Measurements from ENCODE around the gene SYNE2. TPM values are rescaled to one million over a fixed set of nuclear protein-coding genes. Genes with fewer than 3 reads are reported as not detected.
"Not testable (repeated sequence)": the region's sequence is repeated elsewhere in the genome, so short reads cannot be mapped to it uniquely, and the experiment has no call there.

The SYNE2 gene
- total RNA-seq, 1 experiment from 2014 or later: 25.9 TPM

DNA sequence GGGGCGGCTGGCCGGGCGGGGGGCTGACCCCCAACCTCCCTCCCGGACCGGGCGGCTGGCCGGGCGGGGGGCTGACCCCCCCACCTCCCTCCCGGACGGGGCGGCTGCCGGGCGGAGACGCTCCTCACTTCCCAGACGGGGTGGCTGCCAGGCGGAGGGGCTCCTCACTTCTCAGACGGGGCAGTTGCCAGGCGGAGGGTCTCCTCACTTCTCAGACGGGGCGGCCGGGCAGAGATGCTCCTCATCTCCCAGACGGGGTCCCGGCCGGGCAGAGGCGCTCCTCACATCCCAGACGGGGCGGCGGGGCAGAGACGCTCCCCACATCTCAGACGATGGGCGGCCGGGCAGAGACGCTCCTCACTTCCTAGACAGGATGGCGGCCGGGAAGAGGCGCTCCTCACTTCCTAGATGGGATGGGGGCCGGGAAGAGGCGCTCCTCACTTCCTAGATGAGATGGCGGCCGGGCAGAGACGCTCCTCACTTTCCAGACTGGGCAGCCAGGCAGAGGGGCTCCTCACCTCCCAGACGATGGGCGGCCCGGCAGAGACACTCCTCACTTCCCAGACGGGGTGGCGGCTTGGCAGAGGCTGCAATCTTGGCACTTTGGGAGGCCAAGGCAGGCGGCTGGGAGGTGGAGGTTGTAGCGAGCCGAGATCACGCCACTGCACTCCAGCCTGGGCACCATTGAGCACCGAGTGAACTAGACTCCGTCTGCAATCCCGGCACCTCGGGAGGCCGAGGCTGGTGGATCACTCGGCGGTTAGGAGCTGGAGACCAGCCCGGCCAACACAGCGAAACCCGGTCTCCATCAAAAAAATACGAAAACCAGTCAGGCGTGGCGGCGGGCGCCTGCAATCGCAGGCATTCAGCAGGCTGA is 185.3 kb downstream of the SYNE2 start:
- H3K79me2 ChIP-seq (ENCODE audit: low read length); H3K27ac ChIP-seq (ENCODE audit: low read length); DNase-seq; H3K9ac ChIP-seq (ENCODE audit: low read length); H3K9me2 ChIP-seq (replicated peaks; ENCODE audit: insufficient read depth, low read length); H3K27me3 ChIP-seq (ENCODE audit: low read length); H3K4me2 ChIP-seq (ENCODE audit: low read depth, low read length, poor library complexity, severe bottlenecking); H3K4me1 ChIP-seq (ENCODE audit: low read length); H3K4me3 ChIP-seq (ENCODE audit: low read length); H3K9me3 ChIP-seq (ENCODE audit: low read length); H3K36me3 ChIP-seq (ENCODE audit: insufficient read depth, low read length); H2AFZ ChIP-seq (ENCODE audit: low read length); H4K20me1 ChIP-seq (ENCODE audit: insufficient read depth, low read depth, low read length): not testable (repeated sequence)

DNA sequence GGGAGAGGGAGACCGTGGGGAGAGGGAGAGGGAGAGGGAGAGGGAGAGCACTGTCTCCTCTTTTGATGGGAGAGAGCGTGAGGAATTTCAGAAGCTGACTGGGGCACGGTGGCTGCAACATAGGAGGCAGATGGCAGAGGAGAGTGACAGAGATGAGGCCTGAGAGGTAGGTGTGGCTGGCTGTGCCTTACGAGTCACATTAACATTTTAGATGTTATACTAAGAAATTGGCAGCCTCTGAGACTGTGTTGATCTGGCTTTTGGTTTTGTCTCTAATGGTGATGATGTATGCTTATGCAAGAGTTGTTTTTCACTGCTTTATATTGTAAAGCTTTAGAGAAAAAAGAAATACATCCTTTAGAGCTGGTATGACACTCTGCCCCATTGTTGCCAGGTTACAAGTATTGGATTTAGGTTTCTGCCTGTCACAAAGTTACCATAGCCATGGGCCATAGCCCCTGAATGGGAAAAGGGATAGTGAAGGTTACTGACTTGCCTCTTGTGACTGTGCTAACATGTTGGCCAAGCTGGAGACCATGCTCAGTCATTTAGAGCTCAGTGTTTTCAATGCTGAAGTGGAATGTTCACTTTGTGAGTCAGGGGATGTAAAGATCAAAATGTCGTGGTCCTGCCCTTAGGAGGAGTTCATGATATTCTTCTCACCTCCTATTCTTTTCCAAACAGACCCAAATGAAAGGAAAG is 186.2 kb downstream of the SYNE2 start:
- H2AFZ ChIP-seq (ENCODE audit: low read length): no peak overlapping the region
- no peaks in the 10 kb centered on the region for H3K4me1 ChIP-seq (ENCODE audit: low read length)
- no peaks in the 10 kb centered on the region for H3K79me2 ChIP-seq (ENCODE audit: low read length)
- no peaks in the 10 kb centered on the region for H4K20me1 ChIP-seq (ENCODE audit: insufficient read depth, low read depth, low read length)
- no peaks in the 10 kb centered on the region for H3K9me3 ChIP-seq (ENCODE audit: low read length)
- H3K4me2 ChIP-seq (ENCODE audit: low read depth, low read length, poor library complexity, severe bottlenecking): no peak overlapping the region
- no peaks in the 10 kb centered on the region for H3K36me3 ChIP-seq (ENCODE audit: insufficient read depth, low read length)
- H3K27ac ChIP-seq (ENCODE audit: low read length): no peak overlapping the region
- H3K27me3 ChIP-seq (ENCODE audit: low read length): no peaks in the 10 kb centered on the region
- H3K9me2 ChIP-seq (replicated peaks; ENCODE audit: insufficient read depth, low read length): no peaks in the 10 kb centered on the region
- no peak overlapping the region for H3K4me3 ChIP-seq (ENCODE audit: low read length)
- DNase-seq: no peak
- H3K9ac ChIP-seq (ENCODE audit: low read length): no peak overlapping the region

DNA sequence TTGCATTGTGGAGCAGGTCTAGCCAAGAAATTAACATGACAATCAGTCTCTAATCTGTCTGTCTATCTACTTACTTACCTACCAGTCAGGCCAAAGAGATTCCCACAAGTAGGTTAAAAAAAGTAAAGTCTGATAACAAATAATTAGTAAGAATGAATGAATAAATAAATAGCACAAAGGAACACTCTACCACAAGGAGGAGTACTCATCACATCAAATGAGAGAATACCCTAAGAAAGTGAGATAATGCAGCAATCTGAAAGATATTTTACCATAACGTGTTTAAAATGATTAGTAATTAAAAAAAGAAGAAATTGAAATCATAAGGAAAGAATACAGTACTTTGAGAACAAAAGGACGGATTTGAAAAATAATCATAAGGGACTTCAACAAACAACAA is 187.2 kb downstream of the SYNE2 start:
- no peaks in the 10 kb centered on the region for H3K27me3 ChIP-seq (ENCODE audit: low read length)
- DNase-seq: peak; percentile 59
- no peaks in the 10 kb centered on the region for H4K20me1 ChIP-seq (ENCODE audit: insufficient read depth, low read depth, low read length)

DNA sequence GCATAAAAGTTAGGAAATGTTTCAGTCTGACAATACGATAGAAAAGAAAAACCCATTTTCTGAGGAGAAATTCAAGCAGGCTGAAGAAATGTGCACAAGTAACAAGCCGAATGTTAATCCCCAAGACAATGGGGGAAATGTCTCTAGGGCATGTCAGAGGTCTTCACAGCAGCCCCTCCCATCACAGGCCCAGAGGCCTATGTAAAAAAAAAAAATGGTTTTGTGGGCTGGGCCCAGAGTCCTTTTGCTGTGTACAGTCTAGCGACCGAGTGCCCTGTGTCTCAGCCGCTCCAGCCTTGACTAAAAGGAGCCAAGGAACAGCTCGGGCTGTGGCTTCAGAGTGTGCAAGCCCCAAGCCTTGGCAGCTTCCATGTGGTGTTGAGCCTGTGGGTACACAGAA is 190.5 kb downstream of the SYNE2 start:
- H3K9me3 ChIP-seq (ENCODE audit: low read length); H3K9me2 ChIP-seq (replicated peaks; ENCODE audit: insufficient read depth, low read length); H3K4me3 ChIP-seq (ENCODE audit: low read length); H4K20me1 ChIP-seq (ENCODE audit: insufficient read depth, low read depth, low read length); H3K27ac ChIP-seq (ENCODE audit: low read length); H3K4me1 ChIP-seq (ENCODE audit: low read length); DNase-seq; H3K36me3 ChIP-seq (ENCODE audit: insufficient read depth, low read length); H3K9ac ChIP-seq (ENCODE audit: low read length); H3K4me2 ChIP-seq (ENCODE audit: low read depth, low read length, poor library complexity, severe bottlenecking); H2AFZ ChIP-seq (ENCODE audit: low read length); H3K27me3 ChIP-seq (ENCODE audit: low read length); H3K79me2 ChIP-seq (ENCODE audit: low read length): not testable (repeated sequence)

More for the DNA sequence above, 187.2 kb downstream of the SYNE2 start:
- H3K9me2 ChIP-seq (replicated peaks; ENCODE audit: insufficient read depth, low read length): no peaks in the 10 kb centered on the region
- H3K4me2 ChIP-seq (ENCODE audit: low read depth, low read length, poor library complexity, severe bottlenecking): no peak overlapping the region
- H3K4me1 ChIP-seq (ENCODE audit: low read length): no peaks in the 10 kb centered on the region
- H3K4me3 ChIP-seq (ENCODE audit: low read length): no peak overlapping the region
- H3K9me3 ChIP-seq (ENCODE audit: low read length): no peaks in the 10 kb centered on the region
- no peak overlapping the region for H3K9ac ChIP-seq (ENCODE audit: low read length)
- no peak overlapping the region for H2AFZ ChIP-seq (ENCODE audit: low read length)
- no peak overlapping the region for H3K27ac ChIP-seq (ENCODE audit: low read length)
- H3K36me3 ChIP-seq (ENCODE audit: insufficient read depth, low read length): no peaks in the 10 kb centered on the region
- no peaks in the 10 kb centered on the region for H3K79me2 ChIP-seq (ENCODE audit: low read length)

DNA sequence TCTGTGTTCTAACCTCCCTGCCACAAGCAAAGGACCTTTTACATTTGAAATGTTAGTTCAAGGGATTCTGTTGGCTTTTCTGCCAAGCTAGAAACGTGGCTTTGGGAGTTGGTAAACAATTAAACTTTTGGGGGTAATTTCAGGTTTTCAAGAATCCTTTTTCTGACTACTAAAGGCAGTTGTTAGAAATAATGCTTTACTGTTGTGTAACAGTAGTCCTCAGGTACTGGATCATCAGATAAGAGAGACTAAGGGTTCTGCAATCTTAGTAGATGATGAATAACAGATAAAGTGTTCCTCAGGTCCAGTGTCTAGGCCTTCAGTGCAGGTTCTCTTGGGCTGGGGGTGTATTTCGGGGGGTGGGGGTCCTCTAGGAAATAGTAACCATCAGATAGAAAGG is 192.3 kb downstream of the SYNE2 start:
- DNase-seq: no peak
- no peaks in the 10 kb centered on the region for H3K27me3 ChIP-seq (ENCODE audit: low read length)
- H3K27ac ChIP-seq (ENCODE audit: low read length): no peak overlapping the region
- H3K4me1 ChIP-seq (ENCODE audit: low read length): peaks cover 2% of the 10 kb centered on the region; the same call in 1 of the 2 replicates
- H3K9me2 ChIP-seq (replicated peaks; ENCODE audit: insufficient read depth, low read length): no peaks in the 10 kb centered on the region
- no peaks in the 10 kb centered on the region for H3K79me2 ChIP-seq (ENCODE audit: low read length)
- no peak overlapping the region for H3K4me2 ChIP-seq (ENCODE audit: low read depth, low read length, poor library complexity, severe bottlenecking)
- H3K9me3 ChIP-seq (ENCODE audit: low read length): no peaks in the 10 kb centered on the region
- H2AFZ ChIP-seq (ENCODE audit: low read length): no peak overlapping the region
- no peaks in the 10 kb centered on the region for H4K20me1 ChIP-seq (ENCODE audit: insufficient read depth, low read depth, low read length)
- H3K4me3 ChIP-seq (ENCODE audit: low read length): no peak overlapping the region
- H3K36me3 ChIP-seq (ENCODE audit: insufficient read depth, low read length): no peaks in the 10 kb centered on the region
- H3K9ac ChIP-seq (ENCODE audit: low read length): no peak overlapping the region

DNA sequence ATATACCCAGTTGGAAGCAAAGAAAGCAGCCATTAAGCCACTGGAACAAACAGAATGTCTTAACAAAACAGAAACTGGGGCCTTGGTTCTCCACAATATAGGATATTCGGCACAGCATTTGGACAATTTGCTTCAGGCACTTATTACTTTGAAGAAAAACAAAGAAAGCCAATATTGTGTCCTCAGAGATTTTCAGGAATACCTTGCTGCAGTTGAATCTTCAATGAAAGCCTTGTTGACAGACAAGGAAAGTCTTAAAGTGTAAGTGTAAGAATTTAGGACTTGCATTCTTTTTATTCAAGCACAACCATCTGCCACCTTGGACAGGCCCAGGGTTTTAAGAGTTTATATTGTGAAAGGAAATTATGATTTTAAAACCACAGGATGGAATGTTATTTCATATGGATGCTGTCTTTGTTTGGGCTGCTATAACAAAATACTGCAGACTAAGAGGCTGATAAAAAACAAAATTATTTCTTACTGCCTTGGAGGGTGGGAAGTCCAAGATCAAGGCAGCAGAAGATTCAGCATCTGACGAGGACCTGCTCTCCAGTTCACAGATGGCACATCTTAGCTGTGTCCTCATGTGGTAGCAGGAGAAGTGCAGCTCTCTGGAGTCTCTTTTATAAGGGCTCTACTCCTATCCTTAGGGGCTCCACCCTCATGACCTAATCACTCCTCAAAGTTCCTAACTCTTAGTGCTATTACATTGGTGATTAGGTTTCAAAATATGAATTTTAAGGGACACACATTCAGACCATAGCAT is 197.0 kb downstream of the SYNE2 start:
- Histone ChIP-seq H4K20me1 (ENCODE audit: insufficient read depth, low read depth, low read length) (no peaks in the 10 kb centered on the region), H3K4me1 (ENCODE audit: low read length) (peaks cover 7% of the 10 kb centered on the region; the same call in 1 of the 2 replicates), H3K9me3 (ENCODE audit: low read length) (no peaks in the 10 kb centered on the region), H3K27ac (ENCODE audit: low read length) (no peak overlapping the region), H3K9me2 (replicated peaks; ENCODE audit: insufficient read depth, low read length) (no peaks in the 10 kb centered on the region), H3K4me3 (ENCODE audit: low read length) (no peak overlapping the region), H3K79me2 (ENCODE audit: low read length) (no peaks in the 10 kb centered on the region), H2AFZ (ENCODE audit: low read length) (no peak overlapping the region), H3K36me3 (ENCODE audit: insufficient read depth, low read length) (no peaks in the 10 kb centered on the region), H3K27me3 (ENCODE audit: low read length) (no peaks in the 10 kb centered on the region), H3K4me2 (ENCODE audit: low read depth, low read length, poor library complexity, severe bottlenecking) (no peak overlapping the region), H3K9ac (ENCODE audit: low read length) (no peak overlapping the region)
- DNase-seq: no peak

DNA sequence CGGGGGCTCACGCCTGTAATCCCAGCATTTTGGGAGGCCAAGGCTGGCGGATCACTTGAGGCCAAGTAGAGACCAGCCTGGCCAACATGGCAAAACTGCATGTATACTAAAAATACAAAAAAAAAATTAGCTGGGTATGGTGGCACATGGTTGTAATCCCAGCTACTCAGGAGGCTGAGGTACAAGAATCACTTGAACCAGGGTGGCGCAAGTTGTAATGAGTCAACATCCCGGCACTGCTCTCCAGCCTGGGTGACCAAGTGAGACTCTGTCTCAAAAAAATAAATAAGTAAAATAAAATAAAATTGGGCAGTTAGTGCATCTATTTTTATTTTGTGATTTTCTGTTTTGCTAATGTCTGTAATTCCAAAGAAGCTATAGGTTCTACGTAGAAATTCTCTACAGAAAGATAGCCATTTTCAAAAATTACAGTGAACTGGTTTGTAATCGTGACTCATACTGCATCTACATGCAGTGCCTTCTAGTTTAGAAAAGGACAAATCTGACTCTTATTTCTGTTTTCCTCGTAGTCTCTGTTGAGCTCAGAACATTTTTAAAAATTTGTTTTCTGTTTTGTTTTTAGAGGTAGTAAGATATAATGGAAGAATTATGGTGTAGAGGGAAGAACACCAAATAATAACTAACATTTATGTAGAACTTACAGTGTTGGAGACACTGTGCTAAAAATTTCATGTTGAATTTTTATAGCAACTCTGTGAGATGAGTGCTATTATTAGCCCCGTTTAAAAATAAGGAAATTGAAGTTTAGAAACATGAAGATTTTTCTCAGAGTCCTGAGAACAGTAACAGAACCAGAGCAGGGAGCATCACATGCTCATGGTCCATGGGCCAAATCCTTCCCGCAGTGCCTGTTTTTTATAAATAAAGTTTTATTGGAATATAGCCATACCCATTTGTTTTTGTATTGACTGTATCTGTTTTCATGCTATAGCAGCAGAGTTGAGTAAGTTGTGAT is 201.2 kb downstream of the SYNE2 start:
- Histone ChIP-seq H3K9ac (ENCODE audit: low read length) (no peak overlapping the region), H3K79me2 (ENCODE audit: low read length) (no peaks in the 10 kb centered on the region), H3K9me3 (ENCODE audit: low read length) (no peaks in the 10 kb centered on the region), H3K4me1 (ENCODE audit: low read length) (peaks cover 16% of the 10 kb centered on the region), H3K36me3 (ENCODE audit: insufficient read depth, low read length) (no peaks in the 10 kb centered on the region), H3K27me3 (ENCODE audit: low read length) (no peaks in the 10 kb centered on the region), H3K27ac (ENCODE audit: low read length) (no peak overlapping the region), H3K4me3 (ENCODE audit: low read length) (no peak overlapping the region), H4K20me1 (ENCODE audit: insufficient read depth, low read depth, low read length) (no peaks in the 10 kb centered on the region), H3K9me2 (replicated peaks; ENCODE audit: insufficient read depth, low read length) (no peaks in the 10 kb centered on the region), H2AFZ (ENCODE audit: low read length) (no peak overlapping the region), H3K4me2 (ENCODE audit: low read depth, low read length, poor library complexity, severe bottlenecking) (no peak overlapping the region)
- DNase-seq: no peak
